Smooth muscle cell (in vitro differentiated cells): ENCODE measurements around the gene CDKAL1. TPM values are rescaled to one million over a fixed set of nuclear protein-coding genes. Genes with fewer than 3 reads are reported as not detected.

Experiments used
- DNase-seq: peaks from one replicate; lab custom pipeline; 2025; ENCODE audit not compliant: unreplicated experiment; lab: John Stamatoyannopoulos, UW
- H2AFZ ChIP-seq: fragments of 200-600 bp; sonication (generic); 2 replicates; pipeline ENCODE4 v1.6.0; 2016; ENCODE audit warnings: antibody characterized with exemption, low read depth, mild to moderate bottlenecking
- H3F3A ChIP-seq: fragments of 200-600 bp; sonication (generic); 2 replicates; pipeline ENCODE4 v1.6.0; 2017; ENCODE audit warnings: antibody characterized with exemption, low read depth
- H3K27ac ChIP-seq: fragments of 200-600 bp; sonication (generic); 2 replicates; pipeline ENCODE4 v1.5.1; 2016; ENCODE audit warnings: low read depth, mild to moderate bottlenecking
- H3K27me3 ChIP-seq: fragments of 200-600 bp; sonication (generic); 2 replicates; pipeline ENCODE4 v1.6.1; 2016; ENCODE audit warnings: low read depth, mild to moderate bottlenecking
- H3K36me3 ChIP-seq: fragments of 200-600 bp; sonication (generic); 2 replicates; pipeline ENCODE4 v1.5.1; 2016; ENCODE audit warnings: low read depth
- H3K4me1 ChIP-seq: fragments of 200-600 bp; sonication (generic); 2 replicates; pipeline ENCODE4 v1.5.1; 2016; ENCODE audit warnings: low read depth
- H3K4me2 ChIP-seq: fragments of 200-600 bp; sonication (generic); 2 replicates; pipeline ENCODE4 v1.6.0; 2016; ENCODE audit warnings: mild to moderate bottlenecking
- H3K4me3 ChIP-seq: fragments of 200-600 bp; sonication (generic); 2 replicates; pipeline ENCODE4 v1.5.1; 2016; ENCODE audit warnings: mild to moderate bottlenecking
- H3K79me2 ChIP-seq: fragments of 200-600 bp; sonication (generic); 2 replicates; pipeline ENCODE4 v1.6.0; 2016; ENCODE audit warnings: low read depth, mild to moderate bottlenecking
- H3K9ac ChIP-seq: fragments of 200-600 bp; sonication (generic); 2 replicates; pipeline ENCODE4 v1.6.0; 2016; ENCODE audit warnings: low read depth
- H3K9me3 ChIP-seq: fragments of 200-600 bp; sonication (generic); replicated peaks from 2 replicates; pipeline ENCODE4 v1.5.1; 2016; ENCODE audit warnings: low read depth
- H4K20me1 ChIP-seq: fragments of 200-600 bp; sonication (generic); 2 replicates; pipeline ENCODE4 v1.6.0; 2016; ENCODE audit warnings: low read depth
- CTCF ChIP-seq: fragments of 200-600 bp; sonication (generic); IDR thresholded peaks from 2 replicates; pipeline ENCODE4 v1.5.1; 2017; ENCODE audit warnings: borderline replicate concordance, mild to moderate bottlenecking, antibody characterized with exemption; ENCODE audit not compliant: insufficient read depth, poor library complexity, severe bottlenecking
- WGBS: methylation state at CpG from one replicate; pipeline ENCODE4 v1.1.7; 2016; ENCODE audit warnings: low lambda C conversion rate; 5-methylcytosine and 5-hydroxymethylcytosine counted together
- polyA plus RNA-seq: library from polyadenylated mRNA; unstranded; fragments of >200 nt; fragmentation: Nextera tagmentation; extraction: Ambion mirVana; gene quantifications from 2 replicates; pipeline ENCODE4 v1.2.1, GENCODE V29; 2016
- total RNA-seq: library from RNA; depleted of rRNA; stranded (reverse); fragments of >200 nt; gene quantifications from 2 replicates; pipeline ENCODE4 v1.2.3, GENCODE V29; 2014

CDKAL1 gene
- total and polyA plus RNA-seq, 2 experiments from 2014 or later, result 16.5 to 16.6 TPM

GRCh38 chr6:21144928-21145327 lies 610.7 kb downstream of the CDKAL1 start:
- TF ChIP-seq CTCF, result no peak

DNA sequence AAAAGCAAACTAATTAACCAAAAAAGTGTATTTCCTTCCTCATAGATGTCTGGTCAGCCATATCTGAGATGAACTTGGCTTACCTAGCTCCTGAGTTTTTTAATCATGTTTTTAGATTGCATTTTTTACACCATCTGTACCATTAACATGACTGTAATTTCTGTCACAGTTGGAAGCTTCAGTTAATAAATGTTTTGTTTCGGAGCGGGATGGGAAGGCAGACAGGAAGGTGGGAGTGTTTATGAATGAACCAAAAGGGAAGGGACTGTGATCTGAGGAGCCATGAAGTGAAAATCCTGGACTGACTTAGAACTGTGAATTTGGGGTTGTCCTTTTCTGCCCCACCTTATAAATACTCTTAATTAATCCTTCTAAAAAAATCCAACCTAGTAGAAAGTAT lies 613.7 kb downstream of the CDKAL1 start:
- no peaks in the 10 kb centered on the region for H3K79me2 ChIP-seq
- H3K4me1 ChIP-seq, result no peaks in the 10 kb centered on the region
- WGBS, result 85% methylated on average over 2 of the region's 2 CpGs
- TF ChIP-seq CTCF, result no peak
- H3K27me3 ChIP-seq, result no peaks in the 10 kb centered on the region
- H4K20me1 ChIP-seq, result no peaks in the 10 kb centered on the region
- H3K9ac ChIP-seq, result no peak overlapping the region
- no peak for DNase-seq
- H3K4me3 ChIP-seq, result no peak overlapping the region
- H2AFZ ChIP-seq, result no peak overlapping the region
- H3K27ac ChIP-seq, result no peak overlapping the region
- H3K36me3 ChIP-seq, result no peaks in the 10 kb centered on the region
- no peaks in the 10 kb centered on the region for H3K9me3 ChIP-seq
- no peak overlapping the region for H3K4me2 ChIP-seq
- H3F3A ChIP-seq, result no peaks in the 10 kb centered on the region

More at GRCh38 chr6:21144928-21145327, 610.7 kb downstream of the CDKAL1 start:
- Histone ChIP-seq H3K79me2 (no peaks in the 10 kb centered on the region), H3K27ac (no peak overlapping the region), H4K20me1 (no peaks in the 10 kb centered on the region), H3K9me3 (no peaks in the 10 kb centered on the region), H3K4me2 (no peak overlapping the region), H3K27me3 (no peaks in the 10 kb centered on the region), H3K36me3 (no peaks in the 10 kb centered on the region), H3K4me3 (no peak overlapping the region), H3F3A (no peaks in the 10 kb centered on the region), H2AFZ (no peak overlapping the region), H3K9ac (no peak overlapping the region), H3K4me1 (no peaks in the 10 kb centered on the region)
- 77% methylated on average over 2 of the region's 2 CpGs for WGBS
- DNase-seq, result no peak

DNA sequence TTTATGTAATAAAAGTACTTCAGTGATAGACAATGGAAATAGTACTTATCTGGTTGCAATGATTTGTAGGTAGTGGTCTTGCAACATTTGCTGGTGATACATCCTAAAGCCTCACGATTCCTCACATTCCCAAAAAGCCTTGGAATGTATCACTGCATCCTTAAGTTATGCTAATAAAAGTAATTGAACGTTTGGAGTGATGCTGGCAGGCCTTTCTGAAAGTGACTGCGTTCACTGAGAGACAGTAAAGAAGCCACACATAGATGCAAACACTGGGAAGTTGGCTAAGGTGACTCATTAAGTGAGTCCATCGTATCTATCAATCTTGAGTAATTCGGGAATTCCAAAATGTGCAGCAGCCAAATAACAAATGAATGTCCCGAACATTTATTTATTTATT lies 615.2 kb downstream of the CDKAL1 start:
- H4K20me1 ChIP-seq, result no peaks in the 10 kb centered on the region
- WGBS, result 77% methylated on average over 6 of the region's 6 CpGs
- H3K9ac ChIP-seq, result no peak overlapping the region
- H2AFZ ChIP-seq, result no peak overlapping the region
- H3K4me1 ChIP-seq, result no peaks in the 10 kb centered on the region
- no peak for TF ChIP-seq CTCF
- H3K27ac ChIP-seq, result no peak overlapping the region
- no peak overlapping the region for H3K4me2 ChIP-seq
- no peak overlapping the region for H3K4me3 ChIP-seq
- H3K9me3 ChIP-seq, result no peaks in the 10 kb centered on the region
- no peaks in the 10 kb centered on the region for H3K79me2 ChIP-seq
- no peaks in the 10 kb centered on the region for H3K27me3 ChIP-seq
- H3F3A ChIP-seq, result no peaks in the 10 kb centered on the region
- DNase-seq, result no peak
- no peaks in the 10 kb centered on the region for H3K36me3 ChIP-seq

- H3K79me2 ChIP-seq, result no peaks in the 10 kb centered on the region
- H3K4me1 ChIP-seq, result no peaks in the 10 kb centered on the region
- no peaks in the 10 kb centered on the region for H3K27me3 ChIP-seq
- H3K4me2 ChIP-seq, result no peak overlapping the region
- DNase-seq, result no peak
- H3K36me3 ChIP-seq, result no peaks in the 10 kb centered on the region
- no peak overlapping the region for H2AFZ ChIP-seq
- no peak overlapping the region for H3K27ac ChIP-seq
- H3K4me3 ChIP-seq, result no peak overlapping the region
- H3F3A ChIP-seq, result no peaks in the 10 kb centered on the region
- no peaks in the 10 kb centered on the region for H3K9me3 ChIP-seq
- 85% methylated on average over 1 of the region's 1 CpG for WGBS
- no peak for TF ChIP-seq CTCF
- H3K9ac ChIP-seq, result no peak overlapping the region
- H4K20me1 ChIP-seq, result no peaks in the 10 kb centered on the region
Observed at GRCh38 chr6:21150667-21151066, 616.4 kb downstream of the CDKAL1 start.
